ENCODE results near the gene TCF21.
A peak's percentile ranks its signal among the peaks of the same experiment; 100 is the strongest.
"Not testable (repeated sequence)": the region's sequence is repeated elsewhere in the genome, so short reads cannot be mapped to it uniquely, and the experiment has no call there.

The TCF21 gene
- long read RNA-seq, donor 1, full-length matches to known transcripts: 140 of 184 reads
- long read RNA-seq, donor 1, partial matches to known transcripts: 44 of 184 reads
- long read RNA-seq, donor 1, other reads (novel, unspliced or antisense): 0 of 184 reads
- long read RNA-seq, donor 2, full-length matches to known transcripts: 104 of 104 reads
- long read RNA-seq, donor 2, partial matches to known transcripts: 0 of 104 reads
- long read RNA-seq, donor 2, other reads (novel, unspliced or antisense): 0 of 104 reads
- long read RNA-seq, donor 3, full-length matches to known transcripts: 75 of 75 reads
- long read RNA-seq, donor 3, partial matches to known transcripts: 0 of 75 reads
- long read RNA-seq, donor 3, other reads (novel, unspliced or antisense): 0 of 75 reads
- long read RNA-seq, donor 4, full-length matches to known transcripts: 117 of 117 reads
- long read RNA-seq, donor 4, partial matches to known transcripts: 0 of 117 reads
- long read RNA-seq, donor 4, other reads (novel, unspliced or antisense): 0 of 117 reads
- long read RNA-seq, donor 5, full-length matches to known transcripts: 116 of 171 reads
- long read RNA-seq, donor 5, partial matches to known transcripts: 55 of 171 reads
- long read RNA-seq, donor 5, other reads (novel, unspliced or antisense): 0 of 171 reads
- long read RNA-seq, donor 6, full-length matches to known transcripts: 174 of 174 reads
- long read RNA-seq, donor 6, partial matches to known transcripts: 0 of 174 reads
- long read RNA-seq, donor 6, other reads (novel, unspliced or antisense): 0 of 174 reads
- long read RNA-seq, donor 7, full-length matches to known transcripts: 205 of 303 reads
- long read RNA-seq, donor 7, partial matches to known transcripts: 98 of 303 reads
- long read RNA-seq, donor 7, other reads (novel, unspliced or antisense): 0 of 303 reads
- long read RNA-seq, donor 8, full-length matches to known transcripts: 107 of 165 reads
- long read RNA-seq, donor 8, partial matches to known transcripts: 58 of 165 reads
- long read RNA-seq, donor 8, other reads (novel, unspliced or antisense): 0 of 165 reads

DNA sequence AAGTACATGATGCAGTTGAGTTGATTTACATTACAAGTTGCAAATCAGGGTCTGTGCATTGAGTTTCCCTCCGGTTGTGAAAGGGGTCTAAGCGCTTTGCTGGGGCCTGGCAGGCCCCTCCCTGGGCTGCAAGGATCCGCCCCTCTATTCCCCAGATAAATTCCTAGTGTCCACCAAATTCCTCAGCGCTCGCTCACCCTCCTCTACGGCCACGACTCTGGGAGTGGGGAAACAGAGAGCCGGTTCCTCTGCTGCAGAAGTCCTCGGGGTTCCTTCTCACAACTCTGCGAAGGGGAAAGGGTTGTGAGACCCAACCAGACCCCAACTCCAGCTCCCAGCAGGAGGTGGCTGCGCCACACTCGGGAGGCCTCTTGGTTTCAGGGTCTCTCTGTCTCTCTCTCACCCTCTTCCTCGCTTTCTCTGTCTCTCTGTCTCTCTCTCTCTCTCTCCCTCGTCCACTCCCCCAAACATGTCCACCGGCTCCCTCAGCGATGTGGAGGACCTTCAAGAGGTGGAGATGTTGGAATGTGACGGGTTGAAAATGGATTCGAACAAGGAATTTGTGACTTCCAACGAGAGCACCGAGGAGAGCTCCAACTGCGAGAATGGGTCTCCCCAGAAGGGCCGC is at the start of gene TCF21:
TSS of gene TCF21 (plus strand) at position 185 of the 628 bp plus-strand sequence. CDS start at position 470, 285 bp downstream.
- no peak for DNase-seq

DNA sequence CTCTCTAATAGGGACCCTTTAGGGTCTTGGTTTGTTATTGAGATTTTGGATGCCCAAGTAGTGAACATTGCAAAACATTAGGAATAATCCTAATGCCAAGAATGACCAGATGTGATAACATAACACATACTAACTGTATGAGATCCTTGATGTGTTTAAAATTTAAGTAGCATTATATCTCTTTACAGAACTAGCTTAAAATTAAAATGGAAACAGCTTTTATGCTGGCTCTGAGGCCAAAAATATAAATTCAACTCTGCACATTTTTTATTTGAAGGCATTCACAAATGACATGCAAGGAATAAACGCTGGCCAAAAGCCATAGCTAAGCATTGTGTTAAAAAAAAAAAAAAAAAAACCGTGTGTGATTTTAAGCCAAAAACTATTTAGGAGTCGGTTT is 47.7 kb upstream of the TCF21 start:
- DNase-seq: no peak

- DNase-seq: no peak
Measured at GRCh38 chr6:133843098-133843497, 45.8 kb upstream of the TCF21 start.

- no peak for DNase-seq
Measured at GRCh38 chr6:133844709-133845108, 44.2 kb upstream of the TCF21 start.

DNA sequence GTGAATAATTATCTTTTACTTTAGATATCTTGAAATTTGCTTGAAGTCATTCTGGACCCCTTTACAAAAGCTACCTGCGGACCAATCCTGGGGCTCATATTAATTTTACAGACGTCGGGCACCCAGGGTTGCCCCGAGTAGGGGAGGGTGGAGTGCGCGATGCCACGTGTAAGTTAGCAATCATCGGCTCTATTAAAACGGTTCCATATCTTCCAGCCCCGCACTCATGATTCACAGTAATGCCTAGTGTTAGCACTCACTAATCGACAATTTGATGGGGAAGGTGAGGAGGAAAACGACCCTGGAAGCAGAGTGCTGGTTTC is 34.9 kb upstream of the TCF21 start:
- DNase-seq: peak; percentile 27

DNA sequence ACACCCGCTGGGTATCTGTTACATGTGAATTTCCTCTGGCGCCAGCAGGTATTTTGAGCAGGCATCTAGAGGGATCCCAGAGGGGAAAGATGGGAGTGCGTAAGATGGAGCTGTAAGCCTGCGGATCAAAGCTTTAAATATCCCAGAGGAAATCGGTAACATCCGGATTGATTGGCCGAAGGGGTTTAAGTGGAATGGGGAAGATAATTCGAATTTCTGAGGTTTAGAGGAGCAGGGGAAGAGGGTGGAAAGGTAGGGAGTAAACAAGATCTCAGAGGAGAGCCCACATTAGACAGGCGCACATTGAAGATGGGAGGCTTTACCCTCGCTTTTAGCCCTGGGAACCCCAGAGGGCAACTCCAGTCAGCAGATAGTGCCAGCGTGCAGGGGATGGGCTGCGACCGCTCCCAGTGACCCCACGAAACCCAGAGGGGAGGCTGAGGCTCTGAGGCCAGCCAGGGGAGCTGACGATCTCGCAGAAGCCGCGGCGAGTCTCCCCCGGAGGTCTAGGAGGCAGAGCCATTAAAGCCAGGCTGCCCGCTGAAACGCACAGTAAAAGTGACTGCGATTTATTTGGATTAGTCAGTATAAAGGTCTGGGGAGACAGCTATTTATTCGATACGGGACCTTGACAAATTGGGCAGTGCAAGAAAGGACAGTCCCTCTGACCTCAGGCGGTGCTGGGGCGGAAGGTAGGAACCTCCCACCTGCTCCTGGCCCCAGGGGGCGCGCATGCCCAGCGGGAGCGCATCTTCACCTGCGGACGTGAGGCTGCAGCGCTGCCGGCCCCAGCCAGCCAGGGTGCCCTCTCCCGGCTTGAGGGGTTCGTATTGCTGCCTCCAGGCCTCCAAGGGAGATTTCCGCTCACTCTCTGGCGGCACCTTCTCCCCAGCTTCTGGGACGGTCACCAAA is 34.3 kb upstream of the TCF21 start:
- peak; percentile 82 for DNase-seq

- no peak for DNase-seq
Measured at GRCh38 chr6:133855276-133855990, 33.5 kb upstream of the TCF21 start.

- peak; percentile 35 for DNase-seq
Measured at GRCh38 chr6:133855991-133856370, 32.9 kb upstream of the TCF21 start.

DNA sequence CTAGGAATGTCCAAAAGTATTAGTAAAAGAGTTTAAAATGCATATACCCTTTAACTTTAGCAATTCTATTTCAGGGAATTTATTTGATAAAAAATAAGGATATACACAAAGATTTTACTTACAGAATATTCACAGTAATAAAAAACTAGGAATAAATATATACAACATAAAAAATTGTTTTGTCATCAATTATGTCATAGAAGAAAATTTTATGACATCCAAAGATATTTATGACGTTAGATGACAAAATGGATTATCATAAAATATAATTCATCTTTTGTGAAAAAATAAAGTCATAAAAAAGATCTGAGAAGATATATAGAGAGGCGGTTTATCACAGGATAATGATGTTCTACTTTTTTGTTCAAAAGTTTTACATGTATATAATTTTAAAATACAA is 32.0 kb upstream of the TCF21 start:
- no peak for DNase-seq

DNA sequence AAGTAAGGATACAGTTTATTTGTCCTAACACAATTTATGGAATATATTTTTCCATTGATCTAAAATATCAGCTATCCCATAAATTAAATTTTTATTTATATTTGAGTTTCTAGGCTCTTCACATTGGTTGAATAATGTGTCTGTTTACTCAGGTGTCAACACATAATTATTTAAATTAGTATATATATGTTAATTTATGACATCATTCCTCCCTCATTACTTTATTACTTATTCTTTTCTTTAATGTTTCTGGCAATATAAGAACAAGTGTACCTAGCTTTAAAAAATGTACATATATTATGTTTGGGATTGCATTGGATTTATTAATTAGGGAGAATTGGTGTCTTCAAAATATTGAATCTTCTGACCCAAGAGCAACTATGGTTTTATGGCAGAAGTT is 31.2 kb upstream of the TCF21 start:
- no peak for DNase-seq

GRCh38 chr6:133861337-133861736 is 27.6 kb upstream of the TCF21 start:
- not testable (repeated sequence) for DNase-seq

DNA sequence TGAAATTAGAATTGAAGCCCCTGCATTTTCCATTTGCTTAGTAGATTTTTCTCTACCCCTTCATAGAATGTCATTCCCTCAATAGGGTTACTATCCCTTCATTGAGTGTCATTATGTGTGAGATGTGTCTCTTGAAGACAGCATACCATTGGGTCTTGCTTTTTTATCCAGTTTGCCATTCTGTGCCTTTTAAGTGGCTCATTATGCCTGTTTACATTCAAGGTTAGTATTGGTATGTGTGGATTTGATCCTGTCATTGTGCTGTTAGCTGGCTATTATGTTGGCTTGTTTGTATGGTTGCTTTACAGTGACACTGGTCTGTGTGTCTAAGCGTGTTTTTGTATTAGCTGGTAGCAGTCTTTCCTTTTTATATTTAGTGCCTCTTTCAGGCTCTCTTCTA is 25.7 kb upstream of the TCF21 start:
- DNase-seq: no peak

- DNase-seq: no peak
Measured at GRCh38 chr6:133865680-133866079, 23.2 kb upstream of the TCF21 start.

GRCh38 chr6:133871131-133871530 is 17.8 kb upstream of the TCF21 start:
- DNase-seq: no peak

GRCh38 chr6:133873538-133873937 is 15.4 kb upstream of the TCF21 start:
- DNase-seq: no peak

- DNase-seq: no peak
Measured at GRCh38 chr6:133877116-133877515, 11.8 kb upstream of the TCF21 start.

- no peak for DNase-seq
Measured at GRCh38 chr6:133880006-133880405, 8.9 kb upstream of the TCF21 start.

GRCh38 chr6:133880896-133881295 is 8.0 kb upstream of the TCF21 start:
- no peak for DNase-seq

- DNase-seq: no peak
Measured at GRCh38 chr6:133886104-133886775, 2.7 kb upstream of the TCF21 start.

DNA sequence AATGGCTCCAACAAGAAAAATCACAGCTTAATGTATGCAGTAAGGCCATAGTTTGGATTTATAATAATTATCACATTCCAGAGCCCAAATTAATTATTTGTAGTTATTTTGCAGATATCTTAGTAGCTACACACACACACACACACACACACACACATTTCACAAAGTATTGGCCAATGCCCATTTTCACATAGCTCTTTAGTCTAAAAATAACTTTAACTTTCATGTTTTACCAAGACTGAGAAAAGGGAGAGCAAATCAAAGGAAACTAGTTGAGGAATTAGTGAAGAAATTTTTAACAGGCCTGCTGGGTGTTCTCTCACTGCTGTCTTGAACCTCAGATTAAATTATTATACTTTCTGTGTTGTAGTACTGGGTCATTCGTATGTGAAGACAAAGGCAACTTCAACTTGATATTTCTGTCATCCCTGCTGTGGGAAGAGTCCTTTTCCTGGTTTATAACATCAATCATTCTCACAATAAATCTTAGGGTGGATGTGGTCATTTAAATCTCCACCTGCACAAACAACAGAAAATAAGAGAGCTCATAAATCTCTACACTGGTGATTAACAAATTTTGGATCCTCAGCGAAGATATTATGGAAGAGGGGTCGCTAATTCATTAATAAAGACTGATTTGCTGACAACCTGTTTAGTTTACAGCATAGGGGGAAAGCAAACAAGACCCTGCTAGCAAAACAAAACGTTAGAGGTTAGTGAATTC is 1.6 kb upstream of the TCF21 start:
- DNase-seq: peak; percentile 45
